Keratinocyte (primary cell): Measurements from ENCODE around the gene CDYL2. TPM values are rescaled to one million over a fixed set of nuclear protein-coding genes. Genes with fewer than 3 reads are reported as not detected.

Source experiments
- DNase-seq: peaks from one replicate; pipeline ENCODE4 v3.0.0-alpha.2; 2011; ENCODE audit warnings: low read depth, missing footprints, low spot score
- FAIRE-seq: peaks from 2 replicates; lab custom pipeline; 2011; peaks lifted over from hg19 to GRCh38; lab: Jason Lieb, UNC
- H2AFZ ChIP-seq: 2 replicates; pipeline ENCODE4 v1.6.0; 2012; ENCODE audit warnings: low read length, control low read depth, inconsistent platforms; ENCODE audit not compliant: control insufficient read depth
- H3K27ac ChIP-seq: 2 replicates; pipeline ENCODE4 v1.5.1; 2011; ENCODE audit warnings: low read length; ENCODE audit not compliant: control insufficient read depth, insufficient read depth
- H3K27me3 ChIP-seq: 3 replicates; pipeline ENCODE4 v1.6.0; 2011; ENCODE audit warnings: low read length; ENCODE audit not compliant: control insufficient read depth, insufficient read depth; ENCODE audit errors: extremely low read depth
- H3K36me3 ChIP-seq, 2 experiments: 2 replicates in 1 of 2; 3 replicates in 1 of 2; pipeline ENCODE4 v1.5.1; 2011; ENCODE audit warnings: low read length in 2 of 2, mild to moderate bottlenecking in 1 of 2; ENCODE audit not compliant: control insufficient read depth in 2 of 2, insufficient read depth in 2 of 2; ENCODE audit errors: extremely low read depth in 1 of 2
- H3K4me1 ChIP-seq: 3 replicates; pipeline ENCODE4 v1.5.1; 2011; ENCODE audit warnings: low read length; ENCODE audit not compliant: control insufficient read depth, insufficient read depth; ENCODE audit errors: extremely low read depth
- H3K4me2 ChIP-seq: 3 replicates; pipeline ENCODE4 v1.6.0; 2011; ENCODE audit warnings: low read depth, low read length; ENCODE audit not compliant: control insufficient read depth, insufficient read depth; ENCODE audit errors: extremely low read depth
- H3K4me3 ChIP-seq, 3 experiments: fragments of 200-600 bp in 1 of 3; sonication (generic) in 1 of 3; 2 replicates in 2 of 3; 3 replicates in 1 of 3; pipeline ENCODE4 v1.5.1; 2011 to 2016; ENCODE audit warnings: low read length in 3 of 3, mild to moderate bottlenecking in 3 of 3, control low read depth in 2 of 3, inconsistent platforms in 1 of 3, low read depth in 1 of 3, mixed read lengths in 1 of 3, mixed run types in 1 of 3, moderate library complexity in 1 of 3; ENCODE audit not compliant: control insufficient read depth in 2 of 3, insufficient read depth in 2 of 3; ENCODE audit errors: extremely low read depth in 1 of 3
- H3K79me2 ChIP-seq: 2 replicates; pipeline ENCODE4 v1.6.0; 2012; ENCODE audit warnings: low read length; ENCODE audit not compliant: control insufficient read depth, insufficient read depth
- H3K9ac ChIP-seq: 3 replicates; pipeline ENCODE4 v1.6.0; 2011; ENCODE audit warnings: low read length; ENCODE audit not compliant: control insufficient read depth, insufficient read depth; ENCODE audit errors: extremely low read depth
- H3K9me1 ChIP-seq: 3 replicates; pipeline ENCODE4 v1.6.0; 2011; ENCODE audit warnings: low read length; ENCODE audit not compliant: control insufficient read depth, insufficient read depth; ENCODE audit errors: extremely low read depth
- H3K9me3 ChIP-seq: 2 replicates; pipeline ENCODE4 v1.5.1; 2012; ENCODE audit warnings: low read depth, low read length; ENCODE audit not compliant: control insufficient read depth
- H4K20me1 ChIP-seq: 3 replicates; pipeline ENCODE4 v1.6.0; 2011; ENCODE audit warnings: low read length; ENCODE audit not compliant: control insufficient read depth, insufficient read depth; ENCODE audit errors: extremely low read depth
- EZH2 ChIP-seq: IDR thresholded peaks from one replicate; pipeline ENCODE4 v1.6.1; 2012; ENCODE audit warnings: inconsistent platforms, mild to moderate bottlenecking, low read length, moderate library complexity
- dilution Hi-C: fragments of 300-500 bp; cut with MboI; formaldehyde crosslinking; loops from one replicate; pipeline ENCODE4 v1.7.0; 2020; ENCODE audit warnings: low sequenced_read_pairs; ENCODE audit not compliant: extremely low pct_ligation_motif_present
- polyA plus RNA-seq, 5 experiments: library from polyadenylated mRNA; depleted of rRNA in 3 of 5; stranded (reverse) in 3 of 5; stranded (forward) in 1 of 5; unstranded in 1 of 5; fragments of >200 nt; gene quantifications; 1 replicate in 1 of 5; 2 replicates in 3 of 5; 3 replicates in 1 of 5; pipeline versions ENCODE4 v1.2.1 to v1.2.3, GENCODE V29; 2011 to 2012; ENCODE audit warnings: missing spikeins in 2 of 5, low read depth in 1 of 5, low replicate concordance in 1 of 5
- TF ChIP-seq, protein P1 (sequence below), 3 experiments: IDR thresholded peaks in 1 of 3; conservative IDR thresholded peaks in 1 of 3; optimal IDR thresholded peaks in 1 of 3; 2 replicates in 2 of 3; 3 replicates in 1 of 3; pipeline versions ENCODE3 to v1.5.1; 2011; ENCODE audit warnings: low read length in 3 of 3, mild to moderate bottlenecking in 3 of 3, moderate library complexity in 2 of 3, control low read depth in 1 of 3, inconsistent platforms in 1 of 3; ENCODE audit not compliant: insufficient read depth in 2 of 3; ENCODE audit errors: extremely low read depth in 1 of 3

CDYL2 gene
- polyA plus RNA-seq, 1 donor (not counting 4 experiments of a cell fraction or from before 2014, with no cell fraction given): 2.0 TPM

DNA sequence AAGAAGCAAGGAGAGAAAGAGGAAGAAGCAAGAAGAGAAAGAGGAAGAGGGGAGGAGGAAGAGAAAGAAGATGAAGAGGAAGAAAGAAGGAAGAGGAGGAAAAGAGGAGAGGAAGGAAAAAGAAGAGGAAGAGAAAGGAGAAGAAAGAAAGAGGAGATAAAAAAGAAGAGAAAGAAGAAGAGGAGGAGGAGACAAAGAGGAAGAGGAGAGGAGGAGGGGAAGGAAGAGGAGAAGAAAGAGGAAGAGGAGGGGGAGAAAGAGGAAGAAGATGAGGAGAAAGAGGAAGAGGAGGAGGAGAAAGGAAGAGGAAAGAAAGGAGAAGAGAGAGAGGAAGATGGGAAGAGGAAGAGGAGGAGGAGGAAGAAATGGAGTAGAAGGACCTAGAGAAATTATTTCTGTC, 80.4 kb downstream of the CDYL2 start:
- no peak for FAIRE-seq

DNA sequence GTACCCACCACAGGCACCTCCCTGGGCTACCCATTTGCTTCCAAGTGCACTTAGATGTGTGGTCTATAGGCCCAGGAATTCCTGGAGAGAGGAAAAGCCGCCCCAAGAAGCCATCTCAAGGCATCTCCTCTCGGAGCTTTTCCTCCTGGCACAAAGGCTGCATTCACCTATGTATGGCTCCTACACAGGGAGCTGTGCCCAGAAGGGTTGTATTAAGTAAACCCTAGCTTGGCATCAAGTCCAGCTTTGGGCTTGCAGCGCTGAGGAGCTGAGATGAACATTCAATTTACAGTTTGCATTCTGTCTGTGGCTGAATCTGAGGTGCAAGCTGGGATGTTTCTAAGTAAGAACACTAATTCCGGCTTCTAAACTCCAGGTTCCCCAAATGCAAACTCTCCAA, 81.3 kb downstream of the CDYL2 start:
- H3K27ac ChIP-seq: no peak overlapping the region
- H3K36me3 ChIP-seq: no peaks in the 10 kb centered on the region
- H3K9ac ChIP-seq: no peak overlapping the region
- H2AFZ ChIP-seq: no peak overlapping the region
- no peak for FAIRE-seq
- H3K79me2 ChIP-seq: no peaks in the 10 kb centered on the region
- H3K9me1 ChIP-seq: no peaks in the 10 kb centered on the region
- DNase-seq: no peak
- no peaks in the 10 kb centered on the region for H3K27me3 ChIP-seq
- dilution Hi-C loops: no loop called here
- H3K4me1 ChIP-seq: peaks cover 6% of the 10 kb centered on the region
- H4K20me1 ChIP-seq: no peaks in the 10 kb centered on the region
- H3K4me2 ChIP-seq: no peak overlapping the region
- TF ChIP-seq, protein P1, sequence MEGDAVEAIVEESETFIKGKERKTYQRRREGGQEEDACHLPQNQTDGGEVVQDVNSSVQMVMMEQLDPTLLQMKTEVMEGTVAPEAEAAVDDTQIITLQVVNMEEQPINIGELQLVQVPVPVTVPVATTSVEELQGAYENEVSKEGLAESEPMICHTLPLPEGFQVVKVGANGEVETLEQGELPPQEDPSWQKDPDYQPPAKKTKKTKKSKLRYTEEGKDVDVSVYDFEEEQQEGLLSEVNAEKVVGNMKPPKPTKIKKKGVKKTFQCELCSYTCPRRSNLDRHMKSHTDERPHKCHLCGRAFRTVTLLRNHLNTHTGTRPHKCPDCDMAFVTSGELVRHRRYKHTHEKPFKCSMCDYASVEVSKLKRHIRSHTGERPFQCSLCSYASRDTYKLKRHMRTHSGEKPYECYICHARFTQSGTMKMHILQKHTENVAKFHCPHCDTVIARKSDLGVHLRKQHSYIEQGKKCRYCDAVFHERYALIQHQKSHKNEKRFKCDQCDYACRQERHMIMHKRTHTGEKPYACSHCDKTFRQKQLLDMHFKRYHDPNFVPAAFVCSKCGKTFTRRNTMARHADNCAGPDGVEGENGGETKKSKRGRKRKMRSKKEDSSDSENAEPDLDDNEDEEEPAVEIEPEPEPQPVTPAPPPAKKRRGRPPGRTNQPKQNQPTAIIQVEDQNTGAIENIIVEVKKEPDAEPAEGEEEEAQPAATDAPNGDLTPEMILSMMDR (optimal IDR thresholded peaks at IDR 0.05 in 1 of 3, IDR thresholded peaks at IDR 0.05 in 1 of 3, conservative IDR thresholded peaks at IDR 0.05 in 1 of 3; ENCODE audit: extremely low read depth in 1 of 3, insufficient read depth in 2 of 3, low read length in 3 of 3): no peak
- TF ChIP-seq EZH2: no peak
- no peaks in the 10 kb centered on the region for H3K9me3 ChIP-seq
- no peak overlapping the region for H3K4me3 ChIP-seq

More for the DNA sequence above, 80.4 kb downstream of the CDYL2 start:
- H3K9me3 ChIP-seq: no peaks in the 10 kb centered on the region
- no peak overlapping the region for H3K9ac ChIP-seq
- H3K4me2 ChIP-seq: no peak overlapping the region
- no peaks in the 10 kb centered on the region for H3K79me2 ChIP-seq
- no peaks in the 10 kb centered on the region for H3K27me3 ChIP-seq
- TF ChIP-seq EZH2: no peak
- TF ChIP-seq, protein P1 (optimal IDR thresholded peaks at IDR 0.05 in 1 of 3, IDR thresholded peaks at IDR 0.05 in 1 of 3, conservative IDR thresholded peaks at IDR 0.05 in 1 of 3; ENCODE audit: extremely low read depth in 1 of 3, insufficient read depth in 2 of 3, low read length in 3 of 3): no peak
- no peaks in the 10 kb centered on the region for H3K36me3 ChIP-seq
- H3K9me1 ChIP-seq: no peaks in the 10 kb centered on the region
- no peak overlapping the region for H2AFZ ChIP-seq
- peaks cover 6% of the 10 kb centered on the region for H3K4me1 ChIP-seq
- dilution Hi-C loops: no loop called here
- H3K27ac ChIP-seq: no peak overlapping the region
- H4K20me1 ChIP-seq: no peaks in the 10 kb centered on the region
- no peak overlapping the region for H3K4me3 ChIP-seq
- no peak for DNase-seq
